ENCODE data around the gene EHD4. TPM values are rescaled to one million over a fixed set of nuclear protein-coding genes. Genes with fewer than 3 reads are reported as not detected.

EHD4 gene
- polyA plus RNA-seq, 3 donors, result 12.8 to 16.0 (median 14.2) TPM

DNA sequence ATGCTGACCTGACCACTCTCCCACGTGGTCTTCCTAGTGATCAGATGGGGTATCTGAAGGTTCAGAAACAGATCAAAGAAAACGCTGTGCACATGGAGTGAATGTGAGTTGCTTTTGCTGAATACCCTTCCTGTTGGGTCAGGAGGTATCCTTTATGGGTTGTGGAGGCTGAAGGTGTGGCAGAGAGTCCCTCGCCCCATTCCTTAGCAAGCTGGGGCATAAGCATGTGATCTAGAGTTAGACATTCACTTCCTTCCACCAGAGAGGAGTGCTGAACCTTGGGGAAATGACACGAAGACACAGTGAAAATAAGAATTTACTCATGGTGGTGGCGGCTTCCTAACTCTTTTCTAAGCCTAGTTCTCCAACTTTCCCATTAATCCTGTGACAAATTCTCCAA lies 50.7 kb downstream of the EHD4 start:
- H3K4me2 ChIP-seq (replicated peaks; ENCODE audit: extremely low read depth, low read length, poor library complexity, severe bottlenecking), result no peak overlapping the region
- no peaks in the 10 kb centered on the region for H3K9me3 ChIP-seq (replicated peaks in 1 of 2; ENCODE audit: control insufficient read depth in 1 of 2, insufficient read depth in 1 of 2, low read length in 2 of 2)
- no peak overlapping the region for H3K4me3 Mint-ChIP-seq
- peaks cover 37 to 75% of the 10 kb centered on the region in 2 donors for H3K36me3 ChIP-seq (replicated peaks in 1 of 2; ENCODE audit: control insufficient read depth in 1 of 2, insufficient read depth in 2 of 2, low read length in 2 of 2)
- H3K36me3 Mint-ChIP-seq, result peaks cover 75 to 80% of the 10 kb centered on the region in 2 donors
- H3K27ac ChIP-seq (ENCODE audit: low read depth in 1 of 2, low read length in 2 of 2), result no peak overlapping the region
- 94% methylated on average over 2 of the region's 5 CpGs for WGBS (ENCODE audit: insufficient coverage)
- H3K79me2 ChIP-seq (ENCODE audit: insufficient read depth, low read length), result peaks cover 24% of the 10 kb centered on the region
- no peaks in the 10 kb centered on the region for H3K9me3 Mint-ChIP-seq
- no peak overlapping the region for H3K4me3 ChIP-seq (replicated peaks in 1 of 3; ENCODE audit: low read depth in 2 of 3, low read length in 3 of 3)
- no peaks in the 10 kb centered on the region for H3K27me3 ChIP-seq (ENCODE audit: control insufficient read depth in 2 of 2, insufficient read depth in 2 of 2, low read length in 2 of 2)
- H3K4me1 ChIP-seq (ENCODE audit: control insufficient read depth in 1 of 2, insufficient read depth in 2 of 2, low read length in 2 of 2), result peaks cover 34 to 38% of the 10 kb centered on the region in 2 donors
- intact Hi-C loops (cut with micrococcal nuclease), result loop anchor here in 1 of 2 donors (10.0 kb wide), 1 partner anchor 1987 kb away; the partner anchor contains the start of gene EIF2AK4
- TF ChIP-seq, protein P1, sequence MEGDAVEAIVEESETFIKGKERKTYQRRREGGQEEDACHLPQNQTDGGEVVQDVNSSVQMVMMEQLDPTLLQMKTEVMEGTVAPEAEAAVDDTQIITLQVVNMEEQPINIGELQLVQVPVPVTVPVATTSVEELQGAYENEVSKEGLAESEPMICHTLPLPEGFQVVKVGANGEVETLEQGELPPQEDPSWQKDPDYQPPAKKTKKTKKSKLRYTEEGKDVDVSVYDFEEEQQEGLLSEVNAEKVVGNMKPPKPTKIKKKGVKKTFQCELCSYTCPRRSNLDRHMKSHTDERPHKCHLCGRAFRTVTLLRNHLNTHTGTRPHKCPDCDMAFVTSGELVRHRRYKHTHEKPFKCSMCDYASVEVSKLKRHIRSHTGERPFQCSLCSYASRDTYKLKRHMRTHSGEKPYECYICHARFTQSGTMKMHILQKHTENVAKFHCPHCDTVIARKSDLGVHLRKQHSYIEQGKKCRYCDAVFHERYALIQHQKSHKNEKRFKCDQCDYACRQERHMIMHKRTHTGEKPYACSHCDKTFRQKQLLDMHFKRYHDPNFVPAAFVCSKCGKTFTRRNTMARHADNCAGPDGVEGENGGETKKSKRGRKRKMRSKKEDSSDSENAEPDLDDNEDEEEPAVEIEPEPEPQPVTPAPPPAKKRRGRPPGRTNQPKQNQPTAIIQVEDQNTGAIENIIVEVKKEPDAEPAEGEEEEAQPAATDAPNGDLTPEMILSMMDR (IDR thresholded peaks at IDR 0.05), result no peak
- DNase-seq, result no peak
- H3K27me3 Mint-ChIP-seq (ENCODE audit: low read depth in 3 of 3), result peaks cover 0 to 1% (median 0%) of the 10 kb centered on the region in 3 donors
- peaks cover 56% of the 10 kb centered on the region for H3K4me1 Mint-ChIP-seq
- H3K27ac Mint-ChIP-seq, result peak overlapping the region in 5 of 7 donors; percentile 23 to 71 (median 63)
- no peak overlapping the region for H3K9ac ChIP-seq (ENCODE audit: insufficient read depth, low read length, poor library complexity, severe bottlenecking)
- no peaks in the 10 kb centered on the region for H4K20me1 ChIP-seq (ENCODE audit: insufficient read depth, low read length)
- no peak overlapping the region for H2AFZ ChIP-seq (ENCODE audit: insufficient read depth, low read depth, low read length, poor library complexity, severe bottlenecking)

DNA sequence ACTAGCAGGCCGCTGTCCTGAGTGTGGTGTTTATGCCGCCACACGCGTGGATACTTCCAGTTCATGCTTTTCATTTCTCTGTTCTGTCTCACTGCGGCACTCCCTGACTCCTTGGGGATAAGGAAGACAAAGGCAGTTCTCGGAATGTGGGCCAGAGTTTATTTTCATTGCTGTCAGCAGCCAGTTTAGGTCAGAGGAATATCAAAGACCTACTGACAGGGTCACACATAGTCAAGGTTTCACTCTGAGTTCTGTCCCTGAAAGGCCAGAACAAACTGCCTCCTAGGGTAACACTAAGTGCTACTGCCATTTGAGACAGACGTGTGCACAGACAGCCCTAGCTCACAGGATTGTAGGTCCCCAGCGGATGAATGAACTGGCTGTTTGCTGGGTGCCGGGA lies 51.2 kb downstream of the EHD4 start:
- Mint-ChIP-seq H3K9me3 (no peaks in the 10 kb centered on the region), H3K4me3 (no peak overlapping the region), H3K4me1 (peaks cover 56% of the 10 kb centered on the region), H3K27ac (peak overlapping the region in 1 of 7 donors; percentile 34), H3K27me3 (ENCODE audit: low read depth in 3 of 3) (peaks cover 0 to 1% (median 0%) of the 10 kb centered on the region in 3 donors), H3K36me3 (peaks cover 75 to 81% of the 10 kb centered on the region in 2 donors)
- Histone ChIP-seq H3K9me3 (replicated peaks in 1 of 2; ENCODE audit: control insufficient read depth in 1 of 2, insufficient read depth in 1 of 2, low read length in 2 of 2) (no peaks in the 10 kb centered on the region), H3K4me1 (ENCODE audit: control insufficient read depth in 1 of 2, insufficient read depth in 2 of 2, low read length in 2 of 2) (peaks cover 34 to 38% of the 10 kb centered on the region in 2 donors), H3K4me3 (replicated peaks in 1 of 3; ENCODE audit: low read depth in 2 of 3, low read length in 3 of 3) (no peak overlapping the region), H3K4me2 (replicated peaks; ENCODE audit: extremely low read depth, low read length, poor library complexity, severe bottlenecking) (no peak overlapping the region), H2AFZ (ENCODE audit: insufficient read depth, low read depth, low read length, poor library complexity, severe bottlenecking) (no peak overlapping the region), H3K79me2 (ENCODE audit: insufficient read depth, low read length) (peaks cover 24% of the 10 kb centered on the region), H3K27ac (ENCODE audit: low read depth in 1 of 2, low read length in 2 of 2) (no peak overlapping the region), H4K20me1 (ENCODE audit: insufficient read depth, low read length) (no peaks in the 10 kb centered on the region), H3K9ac (ENCODE audit: insufficient read depth, low read length, poor library complexity, severe bottlenecking) (no peak overlapping the region), H3K36me3 (replicated peaks in 1 of 2; ENCODE audit: control insufficient read depth in 1 of 2, insufficient read depth in 2 of 2, low read length in 2 of 2) (peaks cover 37 to 75% of the 10 kb centered on the region in 2 donors), H3K27me3 (ENCODE audit: control insufficient read depth in 2 of 2, insufficient read depth in 2 of 2, low read length in 2 of 2) (no peaks in the 10 kb centered on the region)
- DNase-seq, result no peak
- intact Hi-C loops (cut with micrococcal nuclease), result loop anchor here in 1 of 2 donors (10.0 kb wide), 1 partner anchor 1986 kb away; the partner anchor contains the start of gene EIF2AK4
- TF ChIP-seq, protein P1 (IDR thresholded peaks at IDR 0.05), result no peak
- WGBS (ENCODE audit: insufficient coverage), result 96% methylated on average over 5 of the region's 9 CpGs

Data from CD14-positive monocyte (primary cell).